C4-2B (cell line): ENCODE results near the gene TTLL10.

Experiments
- H3K27ac ChIP-seq: fragments of 450-650 bp; 2 replicates; pipeline ENCODE4 v1.5.1; 2017
- CTCF ChIP-seq: fragments of 450-650 bp; conservative IDR thresholded peaks from 2 replicates; pipeline ENCODE4 v1.5.1; 2017; ENCODE audit warnings: mild to moderate bottlenecking
- ZFX ChIP-seq: fragments of 450-650 bp; IDR thresholded peaks from 2 replicates; pipeline ENCODE4 v1.6.1; 2017

TTLL10 gene

GRCh38 chr1:1240348-1240732 lies 66.7 kb downstream of the TTLL10 start:
- H3K27ac ChIP-seq = peak overlapping the region; percentile 100
- TF ChIP-seq ZFX (no peak), CTCF (no peak)

GRCh38 chr1:1240822-1241587 lies 67.3 kb downstream of the TTLL10 start:
- H3K27ac ChIP-seq = peak overlapping the region; percentile 100
- no peak for TF ChIP-seq CTCF
- TF ChIP-seq ZFX = peak; percentile 15; the same call in 1 of the 2 replicates

GRCh38 chr1:1241588-1242219 lies 68.0 kb downstream of the TTLL10 start:
- TF ChIP-seq CTCF = no peak
- no peak for TF ChIP-seq ZFX

GRCh38 chr1:1242461-1243265 lies 69.0 kb downstream of the TTLL10 start:
- no peak overlapping the region for H3K27ac ChIP-seq
- TF ChIP-seq CTCF = no peak
- TF ChIP-seq ZFX = no peak

More at GRCh38 chr1:1241588-1242219, 68.0 kb downstream of the TTLL10 start:
- peak overlapping the region; percentile 100 for H3K27ac ChIP-seq

- H3K27ac ChIP-seq = no peak overlapping the region
- TF ChIP-seq ZFX (no peak), CTCF (no peak)
Measured at GRCh38 chr1:1243266-1243660, 69.6 kb downstream of the TTLL10 start.

- no peak for TF ChIP-seq ZFX
- TF ChIP-seq CTCF = no peak
- H3K27ac ChIP-seq = no peak overlapping the region
Measured at GRCh38 chr1:1243807-1244191, 70.1 kb downstream of the TTLL10 start.
